GM11168 (cell line): ENCODE measurements around the gene CPNE2.

Experiments
- in situ Hi-C: fragments of 300-500 bp; cut with MboI; formaldehyde crosslinking; loops from one replicate; pipeline ENCODE4 v1.12.0; 2022; ENCODE audit warnings: low sequenced_read_pairs; ENCODE audit not compliant: unreplicated experiment

The CPNE2 gene

DNA sequence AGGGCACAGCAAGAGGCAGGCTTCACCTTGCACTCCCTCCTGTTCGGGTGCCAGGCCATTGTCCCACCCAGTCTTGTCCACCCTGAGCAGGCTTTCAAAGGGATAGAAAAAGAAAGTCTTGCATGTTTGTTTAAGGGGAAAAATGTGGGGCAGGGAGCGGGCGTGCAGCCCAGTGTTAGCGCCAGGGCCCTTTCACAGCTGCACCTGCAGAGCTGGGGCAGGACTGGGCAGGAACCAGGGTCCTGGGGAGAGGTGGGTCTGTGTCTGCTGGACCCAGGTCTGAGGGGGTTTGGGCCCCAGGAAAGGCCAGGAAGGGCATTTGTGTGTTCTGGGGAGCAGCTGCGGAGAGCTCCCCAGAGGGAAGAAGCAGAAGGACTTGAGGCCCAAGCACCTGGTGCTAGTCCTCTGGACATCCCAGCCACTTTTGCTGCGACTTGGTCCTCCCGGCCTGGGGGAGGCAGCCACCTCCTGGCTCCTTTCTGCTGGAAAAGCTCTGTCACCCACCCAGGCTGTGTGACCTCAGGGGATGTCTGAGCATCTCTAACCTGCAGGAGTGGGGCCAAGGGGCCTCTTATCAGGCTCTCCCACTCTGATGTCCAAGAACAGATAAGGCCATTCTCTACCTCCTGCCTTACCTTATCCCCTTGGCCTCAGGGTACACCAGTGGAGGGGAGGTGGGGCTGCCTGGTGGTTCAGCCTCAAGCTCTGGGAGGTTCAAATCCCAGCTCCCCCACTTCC, 48.7 kb downstream of the CPNE2 start:
- in situ Hi-C loops: no loop called here

DNA sequence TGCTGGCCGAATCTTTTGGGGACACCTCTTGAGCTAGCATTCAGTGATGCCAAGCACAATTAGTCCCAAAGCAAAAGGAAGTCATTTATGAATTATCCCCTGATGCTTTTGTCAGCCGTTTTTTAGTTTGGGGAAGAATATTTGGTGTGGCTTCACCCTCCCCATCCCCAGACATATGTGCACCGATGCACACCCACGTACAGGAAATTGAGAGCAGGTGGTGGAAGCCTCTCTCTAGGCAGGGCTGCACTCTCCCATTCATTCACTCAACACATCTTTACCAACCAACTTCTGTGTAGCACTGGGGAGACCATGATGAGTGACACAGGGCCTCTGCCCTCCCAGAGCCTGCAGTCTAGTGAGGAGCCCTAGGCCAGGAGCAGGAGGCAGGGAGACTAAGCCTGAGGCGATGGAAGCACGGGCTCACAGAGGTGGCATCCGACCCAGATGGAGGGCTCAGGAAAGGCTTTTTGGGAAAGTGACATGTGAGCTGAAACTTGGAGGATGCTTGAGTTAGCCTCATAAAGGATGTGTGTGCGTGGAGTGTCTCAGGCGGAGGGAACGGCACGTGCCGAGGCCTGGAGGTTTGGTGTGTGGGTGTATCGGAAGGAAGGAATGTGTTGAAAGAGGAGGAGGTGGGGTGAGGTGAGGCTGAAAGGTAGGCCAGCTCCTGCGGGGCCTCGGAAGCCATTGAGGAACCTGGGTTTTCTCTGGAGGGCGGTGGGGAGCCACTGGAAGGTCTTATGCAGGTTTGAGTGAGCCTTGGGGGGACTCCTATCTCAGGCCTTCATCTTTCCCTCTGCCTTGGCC, 49.6 kb downstream of the CPNE2 start:
- in situ Hi-C loops: no loop called here

DNA sequence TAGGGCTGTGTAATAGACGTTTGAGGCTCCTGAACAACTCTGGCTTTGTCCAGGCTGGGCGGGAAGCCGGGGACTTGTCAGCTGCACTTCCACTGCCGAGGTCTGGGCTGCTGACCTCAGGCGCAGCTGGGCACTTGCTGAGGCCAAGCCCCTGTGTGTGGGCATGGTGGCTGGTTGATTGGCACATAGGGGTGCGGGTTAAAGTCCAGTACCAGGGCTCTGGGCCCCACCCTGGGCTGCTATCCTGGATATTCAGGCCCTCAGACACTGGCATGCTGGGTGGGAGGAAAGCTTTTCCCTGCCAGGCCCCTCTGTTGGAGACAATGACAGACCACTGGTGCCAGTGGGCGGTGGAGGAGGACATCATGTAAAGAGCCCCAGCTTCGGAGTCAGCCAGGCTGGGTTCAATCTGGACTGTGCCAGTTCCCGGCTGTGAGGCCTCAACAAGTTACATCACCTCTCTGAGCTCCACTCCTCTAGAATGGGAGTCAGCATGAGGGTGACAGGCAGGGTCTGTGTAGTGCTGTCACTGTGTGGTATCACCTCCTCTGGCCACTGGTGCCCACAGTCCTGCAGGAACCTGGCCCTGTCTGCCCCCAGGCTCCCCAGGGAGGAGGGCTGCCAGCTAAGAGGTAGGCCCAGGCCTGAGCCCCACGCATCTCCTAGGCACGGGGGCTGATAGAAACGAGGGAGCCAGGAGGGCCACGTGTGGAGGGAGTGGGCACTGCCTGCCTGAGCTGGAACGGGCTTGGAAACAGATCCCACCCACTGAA, 51.0 kb downstream of the CPNE2 start:
- in situ Hi-C loops: no loop called here

GRCh38 chr16:57144027-57144426, 51.6 kb downstream of the CPNE2 start:
- in situ Hi-C loops: no loop called here

DNA sequence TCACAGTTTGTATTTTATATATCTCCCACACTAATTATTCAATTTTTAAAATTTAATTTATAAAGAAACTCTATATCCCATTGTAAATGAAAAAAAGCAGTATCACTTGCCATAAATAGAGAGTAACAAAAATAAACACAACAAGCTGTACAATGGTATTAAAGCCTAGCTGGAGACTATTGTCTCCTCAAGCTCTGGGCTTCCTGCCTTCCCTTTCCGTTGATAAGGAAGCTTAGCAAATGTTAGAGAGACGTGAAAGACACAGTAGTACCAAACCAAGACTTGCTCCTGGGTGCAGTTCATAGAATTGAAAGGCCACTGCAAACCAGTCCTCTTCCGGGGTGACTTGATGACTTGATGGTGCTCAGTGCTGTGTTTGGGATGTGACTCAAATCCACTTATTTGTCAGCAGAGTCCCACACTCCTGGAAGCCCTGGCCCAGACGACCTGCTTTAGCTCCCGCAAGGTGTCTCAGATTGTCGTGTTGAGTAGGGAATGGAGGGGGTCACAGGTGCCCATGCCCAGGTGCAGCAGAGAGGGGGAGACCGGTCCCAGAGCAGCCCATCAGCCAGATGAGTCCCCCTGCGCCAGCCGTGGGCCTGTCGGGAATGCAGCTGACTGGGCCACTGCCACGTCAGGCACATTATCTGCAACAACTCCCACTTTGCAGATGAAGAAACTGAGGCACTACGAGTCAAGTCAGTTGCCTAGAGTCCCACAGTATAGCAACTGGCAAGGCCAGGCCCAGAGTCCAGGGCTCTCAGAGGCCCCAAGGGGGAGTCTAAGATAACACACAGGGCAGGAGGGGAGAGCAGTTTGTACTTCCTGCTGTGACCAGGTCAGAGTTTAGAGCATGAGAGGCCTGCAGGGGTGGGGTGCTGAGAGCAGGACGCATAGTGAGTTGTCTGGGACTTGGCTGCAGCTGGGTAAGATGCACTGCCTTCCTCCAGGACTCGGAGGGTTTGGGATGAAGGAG, 53.0 kb downstream of the CPNE2 start:
- in situ Hi-C loops: no loop called here

- in situ Hi-C loops: no loop called here
Observed at GRCh38 chr16:57146040-57146647, 53.8 kb downstream of the CPNE2 start.

DNA sequence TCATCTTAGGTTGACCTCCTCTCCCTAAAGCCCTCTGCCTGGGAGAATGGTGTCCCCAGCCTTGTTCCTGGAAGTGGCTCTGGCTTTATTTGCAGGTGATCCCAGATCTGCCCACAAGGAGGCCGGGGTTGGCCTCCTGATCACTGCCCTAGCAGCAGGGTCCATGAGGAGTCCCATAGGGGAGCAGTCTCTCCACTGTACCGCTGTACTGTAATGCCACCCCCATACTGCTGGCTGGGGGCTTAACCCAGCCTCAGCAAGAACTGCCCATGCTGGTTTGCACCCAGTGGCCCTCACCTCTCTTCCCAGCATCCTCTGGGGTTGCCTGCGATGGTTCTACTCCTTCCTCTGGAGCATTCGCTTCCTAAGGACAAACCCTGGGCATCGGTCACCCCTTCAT, 54.4 kb downstream of the CPNE2 start:
- in situ Hi-C loops: no loop called here

DNA sequence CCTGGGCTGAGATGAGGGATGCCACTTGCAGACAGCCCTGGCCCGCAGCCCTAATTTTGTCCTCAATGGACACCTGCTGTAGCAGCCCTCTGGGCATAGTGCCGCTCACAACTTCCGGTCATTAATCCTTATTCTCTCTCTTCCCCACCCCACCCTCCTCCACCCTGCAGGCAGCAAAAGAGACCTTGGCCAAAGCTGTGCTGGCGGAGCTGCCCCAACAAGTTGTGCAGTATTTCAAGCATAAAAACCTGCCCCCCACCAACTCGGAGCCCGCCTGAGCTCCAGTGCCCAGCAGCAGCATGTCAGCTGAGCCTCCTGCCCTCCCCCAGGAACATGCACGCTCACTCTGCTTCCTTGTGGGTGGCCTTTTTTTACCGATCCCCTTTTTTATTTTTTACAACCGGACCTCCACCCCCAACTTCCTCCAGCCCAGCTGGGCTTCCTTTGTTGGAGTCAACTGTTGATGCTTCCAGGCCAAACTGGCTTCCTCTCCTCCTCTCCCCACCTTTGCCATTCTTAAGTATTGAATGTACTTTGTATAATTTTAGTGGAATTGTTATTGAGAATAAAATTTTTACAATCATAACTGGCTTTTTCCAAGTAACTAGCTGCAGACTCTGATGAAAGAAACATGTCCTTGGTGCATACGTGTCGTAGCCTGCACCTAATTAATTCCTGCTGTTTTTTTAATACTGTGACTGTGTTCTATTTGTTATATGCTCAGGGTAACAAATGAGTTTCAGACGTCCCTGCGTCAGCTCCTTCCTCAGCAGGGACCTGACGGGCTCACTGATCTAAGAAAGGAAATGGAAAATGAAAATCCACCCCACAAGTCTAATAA, 55.2 kb downstream of the CPNE2 start:
- in situ Hi-C loops: no loop called here

- in situ Hi-C loops: no loop called here
Observed at GRCh38 chr16:57148481-57148880, 56.1 kb downstream of the CPNE2 start.

- in situ Hi-C loops: no loop called here
Observed at GRCh38 chr16:57149391-57149790, 57.0 kb downstream of the CPNE2 start.

GRCh38 chr16:57150682-57151330, 58.4 kb downstream of the CPNE2 start:
- in situ Hi-C loops: no loop called here

DNA sequence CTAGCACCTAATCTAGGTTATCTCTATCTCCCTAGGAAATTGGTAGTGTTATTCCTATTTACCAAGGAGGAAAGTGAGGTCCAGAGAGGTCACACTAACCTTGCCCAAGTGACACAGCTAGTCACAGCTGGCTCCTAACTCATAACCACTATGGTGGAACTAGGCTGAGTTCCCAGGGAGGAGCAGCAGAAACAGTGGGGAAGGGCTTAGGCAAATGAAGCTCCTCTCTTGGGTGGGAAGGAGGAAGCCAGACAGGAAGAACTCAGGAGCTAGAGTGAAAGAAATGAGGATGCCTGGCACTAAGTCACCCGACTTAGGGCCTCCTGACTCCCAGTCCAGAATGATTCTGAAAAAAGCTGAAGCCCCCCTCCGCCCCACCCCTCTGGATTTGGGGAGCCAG, 59.0 kb downstream of the CPNE2 start:
- in situ Hi-C loops: no loop called here

GRCh38 chr16:57152096-57153093, 60.0 kb downstream of the CPNE2 start:
- in situ Hi-C loops: no loop called here

DNA sequence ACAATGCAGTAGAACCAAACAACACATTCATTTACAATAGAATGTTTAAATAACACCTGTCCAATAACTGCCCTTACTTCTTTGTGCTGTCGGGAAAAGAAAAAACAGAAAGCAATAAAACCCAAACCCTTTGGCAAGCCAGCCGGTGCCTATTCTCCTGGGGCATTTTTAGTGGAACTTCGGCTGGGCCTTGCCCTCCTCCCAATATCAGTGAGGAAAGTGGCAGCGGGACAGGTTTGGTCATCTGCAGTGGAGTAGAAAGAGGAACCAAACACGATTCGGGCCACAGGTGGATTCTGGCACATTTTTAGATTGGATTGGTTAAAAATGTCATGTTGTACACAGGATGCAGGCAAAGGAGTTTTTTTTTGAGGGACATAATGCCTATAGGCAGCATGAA, 61.5 kb downstream of the CPNE2 start:
- in situ Hi-C loops: no loop called here

- in situ Hi-C loops: loop anchor here (5.0 kb wide), 1 partner anchor 64 kb away; the partner anchor contains the start of gene CPNE2
Observed at GRCh38 chr16:57155702-57156350, 63.4 kb downstream of the CPNE2 start.

- in situ Hi-C loops: loop anchor here (5.0 kb wide), 1 partner anchor 64 kb away; the partner anchor contains the start of gene CPNE2
Observed at GRCh38 chr16:57156351-57156703, 63.9 kb downstream of the CPNE2 start.
